Astrocyte of the cerebellum (primary cell): ENCODE data around the gene CRTC1.

Source experiments
- DNase-seq: peaks from one replicate; pipeline ENCODE4 v3.0.0-alpha.2; 2011; ENCODE audit warnings: low read depth
- H3K4me3 ChIP-seq: 2 replicates; pipeline ENCODE4 v1.5.1; 2011; ENCODE audit warnings: mild to moderate bottlenecking, low read depth, low read length, moderate library complexity
- CTCF ChIP-seq: IDR thresholded peaks from 2 replicates; pipeline ENCODE4 v1.5.1; 2012; ENCODE audit warnings: low read length, low read depth, moderate library complexity, mild to moderate bottlenecking; ENCODE audit errors: missing control alignments
- in situ Hi-C: cut with HindIII; loops from 2 replicates; pipeline ENCODE4 v1.10.0; 2017; ENCODE audit warnings: low sequenced_read_pairs

The CRTC1 gene

GRCh38 chr19:18749362-18750231 is 66.1 kb downstream of the CRTC1 start:
- DNase-seq: no peak
- TF ChIP-seq CTCF: no peak
- H3K4me3 ChIP-seq: no peak overlapping the region
- in situ Hi-C loops: loop anchor here (5.0 kb wide), 1 partner anchor 77 kb away; no protein-coding TSS in a partner anchor

DNA sequence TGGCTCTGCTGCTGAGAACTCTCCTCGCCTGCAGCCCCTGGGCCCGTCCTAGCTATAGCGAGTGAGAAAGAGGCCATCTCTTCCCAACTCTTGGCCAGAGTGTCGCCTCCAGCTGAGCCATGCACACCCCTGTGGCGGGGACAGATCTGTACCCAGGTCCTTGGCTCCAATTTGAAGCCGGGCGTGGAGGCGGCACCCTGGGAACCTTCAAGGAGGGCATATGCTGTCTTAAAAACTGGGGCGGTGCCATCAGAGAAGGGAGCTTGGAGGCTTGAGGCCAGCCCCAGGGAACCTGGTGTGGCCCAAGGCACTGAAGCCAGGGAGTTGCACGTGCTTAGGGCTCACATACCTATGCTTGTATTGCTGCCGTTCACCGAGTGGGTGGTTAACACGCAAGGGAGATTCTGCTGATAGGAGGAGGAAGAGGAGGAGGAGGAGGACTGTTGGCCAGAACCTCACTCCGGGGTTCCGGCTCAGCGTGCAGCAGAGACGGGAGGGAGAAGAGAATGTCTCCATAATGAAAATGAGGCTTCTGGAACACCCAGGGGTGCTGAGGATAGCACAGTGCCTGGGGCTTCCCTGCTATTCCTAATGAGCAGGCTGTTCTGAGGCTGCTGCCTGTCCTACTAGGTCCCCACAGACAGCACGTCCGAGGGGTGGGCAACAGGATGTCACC is 67.0 kb downstream of the CRTC1 start:
- no peak for TF ChIP-seq CTCF
- in situ Hi-C loops: no loop called here
- no peak overlapping the region for H3K4me3 ChIP-seq

DNA sequence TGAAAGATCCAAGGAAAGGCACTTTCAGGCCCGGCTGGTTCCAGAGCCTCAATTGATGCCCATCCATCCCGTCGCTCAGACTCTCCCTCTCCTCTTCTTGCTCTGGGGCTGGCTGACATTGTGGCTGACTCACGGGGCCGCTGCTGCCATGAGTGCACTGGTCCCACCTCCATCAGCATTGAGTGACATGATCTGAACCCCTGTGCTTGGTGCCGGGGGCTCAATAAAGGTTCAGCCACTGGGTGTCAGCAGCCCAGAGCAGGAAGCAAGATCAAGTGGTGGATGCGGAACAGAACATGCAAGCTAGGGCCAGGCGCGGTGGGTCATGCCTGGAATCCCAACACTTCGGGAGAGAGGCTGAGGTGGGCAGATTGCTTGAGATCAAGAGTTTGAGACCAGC is 68.1 kb downstream of the CRTC1 start:
- TF ChIP-seq CTCF: no peak
- H3K4me3 ChIP-seq: no peak overlapping the region
- in situ Hi-C loops: no loop called here
- DNase-seq: no peak

More for the DNA sequence above, 67.0 kb downstream of the CRTC1 start:
- no peak for DNase-seq

DNA sequence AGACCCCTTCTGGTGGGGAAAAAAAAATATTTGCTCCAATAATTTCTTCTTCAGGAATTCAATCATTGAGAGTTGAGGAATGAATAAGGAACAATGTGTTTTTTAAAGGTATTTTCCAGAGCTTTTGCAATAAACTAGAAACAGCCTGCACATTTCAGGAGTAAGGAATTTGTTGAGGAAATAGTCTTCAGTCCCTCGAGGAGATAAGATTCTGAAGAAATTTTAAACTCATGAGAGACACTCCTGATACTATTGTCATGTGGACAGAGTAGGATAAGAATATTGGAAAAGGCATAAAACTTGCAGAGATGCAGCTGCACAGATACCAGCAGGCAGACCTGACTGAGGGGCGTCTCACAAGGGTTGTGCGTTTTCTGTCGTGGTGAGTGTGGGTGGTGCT is 71.0 kb downstream of the CRTC1 start:
- DNase-seq: no peak
- in situ Hi-C loops: no loop called here
- TF ChIP-seq CTCF: no peak
- no peak overlapping the region for H3K4me3 ChIP-seq

- in situ Hi-C loops: no loop called here
- H3K4me3 ChIP-seq: no peak overlapping the region
- TF ChIP-seq CTCF: no peak
- no peak for DNase-seq
Measured at GRCh38 chr19:18756896-18757295, 73.4 kb downstream of the CRTC1 start.

- no peak overlapping the region for H3K4me3 ChIP-seq
Measured at GRCh38 chr19:18759304-18759994, 76.0 kb downstream of the CRTC1 start.

More at GRCh38 chr19:18759304-18759994, 76.0 kb downstream of the CRTC1 start:
- TF ChIP-seq CTCF: no peak
- in situ Hi-C loops: no loop called here
- no peak for DNase-seq
